Cardiac muscle cell (in vitro differentiated cells and primary cell): ENCODE data around the gene OR52E4. TPM values are rescaled to one million over a fixed set of nuclear protein-coding genes. Genes with fewer than 3 reads are reported as not detected.

Source experiments
- DNase-seq, 2 donors: peaks; one replicate each; pipeline versions ENCODE4 v3.0.0 to v3.0.0-alpha.2; 2010 to 2017; ENCODE audit warnings: low read depth in 1 of 2, low spot score in 1 of 2
- H3K27ac ChIP-seq: fragments of 200-600 bp; sonication (generic); 2 replicates; pipeline ENCODE4 v1.5.1; 2016
- H3K27me3 ChIP-seq: fragments of 200-600 bp; sonication (generic); 2 replicates; pipeline ENCODE4 v1.6.0; 2016; ENCODE audit warnings: control low read depth
- H3K36me3 ChIP-seq: fragments of 200-600 bp; sonication (generic); 2 replicates; pipeline ENCODE4 v1.5.1; 2016; ENCODE audit warnings: control low read depth
- H3K4me1 ChIP-seq: fragments of 200-600 bp; sonication (generic); 2 replicates; pipeline ENCODE4 v1.8.1; 2017; ENCODE audit warnings: low read depth, mild to moderate bottlenecking, mixed run types
- H3K4me3 ChIP-seq: fragments of 200-600 bp; sonication (generic); 2 replicates; pipeline ENCODE4 v1.5.1; 2016; ENCODE audit warnings: mild to moderate bottlenecking
- H3K9me3 ChIP-seq: fragments of 200-600 bp; sonication (generic); 2 replicates; pipeline ENCODE4 v1.5.1; 2017; ENCODE audit warnings: low read depth, mild to moderate bottlenecking, control low read depth
- CTCF ChIP-seq: IDR thresholded peaks from 2 replicates; pipeline ENCODE4 v1.5.1; 2012; ENCODE audit warnings: low read depth, mild to moderate bottlenecking, low read length
- polyA plus RNA-seq: library from polyadenylated mRNA; unstranded; fragments of >200 nt; fragmentation: Nextera tagmentation; extraction: Ambion mirVana; gene quantifications from 2 replicates; pipeline ENCODE4 v1.2.1, GENCODE V29; 2016
- total RNA-seq: library from RNA; depleted of rRNA; stranded (reverse); fragments of >200 nt; gene quantifications from 2 replicates; pipeline ENCODE4 v1.2.3, GENCODE V29; 2016

Gene OR52E4
- total and polyA plus RNA-seq, 2 experiments from 2014 or later, result not detected

- Histone ChIP-seq H3K9me3 (no peaks in the 10 kb centered on the region), H3K4me3 (no peak overlapping the region), H3K27ac (no peak overlapping the region), H3K4me1 (no peaks in the 10 kb centered on the region), H3K36me3 (no peaks in the 10 kb centered on the region), H3K27me3 (no peaks in the 10 kb centered on the region)
- no peak for TF ChIP-seq CTCF
- DNase-seq, result no peak
Measured at GRCh38 chr11:5846701-5847100, 33.7 kb upstream of the OR52E4 start.

- no peak for TF ChIP-seq CTCF
- Histone ChIP-seq H3K9me3 (no peaks in the 10 kb centered on the region), H3K36me3 (no peaks in the 10 kb centered on the region), H3K4me3 (no peak overlapping the region), H3K27me3 (no peaks in the 10 kb centered on the region), H3K27ac (no peak overlapping the region), H3K4me1 (no peaks in the 10 kb centered on the region)
- DNase-seq, result no peak
Measured at GRCh38 chr11:5847711-5848110, 32.7 kb upstream of the OR52E4 start.

- Histone ChIP-seq H3K4me3 (no peak overlapping the region), H3K4me1 (no peaks in the 10 kb centered on the region), H3K27ac (no peak overlapping the region), H3K27me3 (no peaks in the 10 kb centered on the region), H3K36me3 (no peaks in the 10 kb centered on the region), H3K9me3 (no peaks in the 10 kb centered on the region)
- no peak for TF ChIP-seq CTCF
- DNase-seq, result peak in 1 of 2 donors; percentile 0
Measured at GRCh38 chr11:5851002-5851401, 29.4 kb upstream of the OR52E4 start.

GRCh38 chr11:5857590-5857989, 22.8 kb upstream of the OR52E4 start, which contains the start of gene OR52E8:
TSS of gene OR52E8 (minus strand) at chr11:5857690. CDS start at chr11:5857690, 0 bp downstream.
- TF ChIP-seq CTCF, result no peak

GRCh38 chr11:5865826-5866225, 14.6 kb upstream of the OR52E4 start:
- no peak for DNase-seq
- Histone ChIP-seq H3K4me3 (no peak overlapping the region), H3K27ac (no peak overlapping the region), H3K27me3 (no peaks in the 10 kb centered on the region), H3K4me1 (no peaks in the 10 kb centered on the region), H3K36me3 (no peaks in the 10 kb centered on the region), H3K9me3 (no peaks in the 10 kb centered on the region)
- TF ChIP-seq CTCF, result no peak

More at GRCh38 chr11:5857590-5857989, 22.8 kb upstream of the OR52E4 start, which contains the start of gene OR52E8:
- H3K9me3 ChIP-seq, result no peaks in the 10 kb centered on the region
- no peak within 1 kb of the TSS for H3K4me3 ChIP-seq
- no peaks in the 10 kb centered on the region for H3K36me3 ChIP-seq
- H3K27me3 ChIP-seq, result no peaks in the 10 kb centered on the region
- no peak for DNase-seq
- H3K4me1 ChIP-seq, result no peaks in the 10 kb centered on the region
- H3K27ac ChIP-seq, result no peak within 1 kb of the TSS

GRCh38 chr11:5878564-5878963, 1.9 kb upstream of the OR52E4 start:
- no peak for TF ChIP-seq CTCF
- Histone ChIP-seq H3K27ac (no peak overlapping the region), H3K4me3 (no peak overlapping the region), H3K9me3 (no peaks in the 10 kb centered on the region), H3K36me3 (no peaks in the 10 kb centered on the region), H3K27me3 (no peaks in the 10 kb centered on the region), H3K4me1 (no peaks in the 10 kb centered on the region)
- DNase-seq, result no peak
